SW 1271 (cell line): ENCODE results near the gene NOTCH3.
A peak's percentile ranks its signal among the peaks of the same experiment; 100 is the strongest.

Source experiments
- DNase-seq, 2 experiments: peaks; one replicate each; lab custom pipeline; 2025; lab: John Stamatoyannopoulos, UW

Gene NOTCH3

DNA sequence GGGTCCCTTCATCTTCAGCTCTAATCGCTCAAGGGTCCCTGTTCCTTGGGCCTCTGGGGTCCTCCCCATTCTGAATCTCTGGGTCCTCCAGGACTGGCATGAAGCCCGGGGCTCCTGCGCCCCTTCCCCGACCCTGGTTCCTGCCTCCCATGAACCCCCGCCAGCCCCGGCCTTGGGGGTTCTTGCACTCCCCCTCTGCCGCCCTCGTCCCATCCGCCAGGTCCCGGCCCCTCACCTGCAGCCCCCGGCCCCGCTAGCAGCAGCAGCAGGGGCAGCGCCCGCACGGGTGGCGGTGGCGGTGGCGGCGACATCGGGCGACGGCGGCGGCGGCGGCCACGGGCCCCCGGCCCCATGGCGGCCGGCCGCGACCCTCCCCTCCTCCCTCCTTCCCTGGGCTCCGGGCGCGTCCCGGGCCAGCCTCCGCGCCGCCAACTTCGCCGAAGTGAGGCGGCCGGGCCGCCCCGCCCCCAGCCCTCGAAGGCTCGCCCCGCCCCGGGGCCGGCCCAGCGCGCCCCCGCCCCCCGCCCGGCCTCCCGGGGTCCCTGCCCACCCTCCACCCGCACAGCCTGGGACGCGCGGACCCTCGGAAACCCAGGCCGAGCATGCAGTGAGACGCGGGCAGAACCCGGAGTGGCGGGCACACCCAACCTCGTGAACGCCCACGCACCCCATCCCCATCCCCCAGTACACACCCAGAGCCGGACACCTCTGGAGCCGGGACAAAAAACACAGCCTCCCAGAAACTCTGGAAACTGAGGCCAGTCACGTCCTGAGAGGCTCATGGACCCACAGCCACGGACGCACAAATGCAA is at the start of gene NOTCH3:
TSS of gene NOTCH3 (minus strand) at position 443 of the 812 bp plus-strand sequence. CDS start at position 353, 90 bp downstream.
- DNase-seq = no peak

DNA sequence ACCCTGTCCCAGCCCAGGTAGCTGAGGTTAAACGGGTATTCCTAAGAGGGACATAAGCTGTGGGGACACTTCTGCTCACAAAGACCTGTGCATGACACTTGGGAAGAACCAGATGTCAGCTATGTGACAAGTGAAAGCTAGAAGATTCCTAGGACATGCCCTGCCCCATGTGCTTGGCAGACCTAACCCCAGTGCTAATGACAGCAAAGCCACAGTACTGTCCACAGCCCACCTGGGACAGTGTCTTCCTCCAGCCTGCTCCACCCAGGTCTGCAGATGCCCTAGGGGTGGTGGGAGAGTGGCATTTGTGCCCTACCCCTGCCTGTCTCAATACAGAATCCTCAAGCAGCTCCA is 49.8 kb upstream of the NOTCH3 start:
- DNase-seq = no peak

DNA sequence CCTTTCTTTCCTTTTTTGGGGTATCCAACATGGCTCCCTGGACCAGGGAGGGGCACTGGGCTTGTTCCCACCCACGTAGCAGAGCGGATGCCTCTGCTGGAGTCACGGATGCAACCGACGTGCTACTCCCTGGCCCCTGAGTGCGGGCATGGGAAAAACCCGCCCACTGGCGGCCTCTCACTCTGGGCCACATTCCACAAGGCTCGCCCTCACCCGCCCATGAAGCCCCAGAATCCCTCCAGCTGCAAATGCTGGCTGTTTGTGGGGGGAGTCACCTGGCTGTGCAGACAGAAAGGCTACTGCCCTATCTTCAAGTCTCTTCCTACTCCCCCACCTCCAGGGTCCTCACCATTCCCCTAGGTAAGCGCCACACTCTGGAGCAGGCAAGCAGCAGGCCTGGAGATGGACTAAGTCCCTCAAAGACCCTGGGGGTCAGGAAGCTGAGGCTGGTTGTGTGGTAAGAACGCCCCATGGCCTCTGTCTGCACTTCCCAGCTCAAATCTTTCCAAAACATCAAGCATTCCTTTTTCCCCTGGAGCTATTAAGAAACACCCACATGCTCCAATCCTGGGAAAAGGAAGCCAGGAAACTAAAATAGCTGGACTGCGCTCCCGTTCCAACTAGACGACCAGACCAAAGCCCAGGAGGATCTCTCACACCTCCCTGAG is 49.3 kb upstream of the NOTCH3 start:
- no peak for DNase-seq

DNA sequence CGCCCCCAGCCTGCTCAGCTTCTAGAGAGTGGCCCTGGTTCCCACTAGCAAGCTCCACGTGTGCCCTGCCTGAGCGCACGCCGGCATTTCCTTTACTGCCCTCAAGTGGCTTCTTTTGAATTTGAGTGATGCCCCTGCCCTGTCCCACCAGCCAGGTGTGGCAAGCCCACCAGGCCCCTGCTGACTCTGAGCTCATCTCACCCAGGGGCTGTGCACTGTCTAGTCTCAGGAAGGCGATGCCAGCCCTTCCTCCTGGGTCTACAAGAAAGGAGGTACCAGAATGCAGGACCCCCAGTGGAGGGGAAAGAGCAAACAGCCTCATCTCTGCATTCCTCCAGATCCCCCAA is 48.7 kb upstream of the NOTCH3 start:
- DNase-seq = no peak

DNA sequence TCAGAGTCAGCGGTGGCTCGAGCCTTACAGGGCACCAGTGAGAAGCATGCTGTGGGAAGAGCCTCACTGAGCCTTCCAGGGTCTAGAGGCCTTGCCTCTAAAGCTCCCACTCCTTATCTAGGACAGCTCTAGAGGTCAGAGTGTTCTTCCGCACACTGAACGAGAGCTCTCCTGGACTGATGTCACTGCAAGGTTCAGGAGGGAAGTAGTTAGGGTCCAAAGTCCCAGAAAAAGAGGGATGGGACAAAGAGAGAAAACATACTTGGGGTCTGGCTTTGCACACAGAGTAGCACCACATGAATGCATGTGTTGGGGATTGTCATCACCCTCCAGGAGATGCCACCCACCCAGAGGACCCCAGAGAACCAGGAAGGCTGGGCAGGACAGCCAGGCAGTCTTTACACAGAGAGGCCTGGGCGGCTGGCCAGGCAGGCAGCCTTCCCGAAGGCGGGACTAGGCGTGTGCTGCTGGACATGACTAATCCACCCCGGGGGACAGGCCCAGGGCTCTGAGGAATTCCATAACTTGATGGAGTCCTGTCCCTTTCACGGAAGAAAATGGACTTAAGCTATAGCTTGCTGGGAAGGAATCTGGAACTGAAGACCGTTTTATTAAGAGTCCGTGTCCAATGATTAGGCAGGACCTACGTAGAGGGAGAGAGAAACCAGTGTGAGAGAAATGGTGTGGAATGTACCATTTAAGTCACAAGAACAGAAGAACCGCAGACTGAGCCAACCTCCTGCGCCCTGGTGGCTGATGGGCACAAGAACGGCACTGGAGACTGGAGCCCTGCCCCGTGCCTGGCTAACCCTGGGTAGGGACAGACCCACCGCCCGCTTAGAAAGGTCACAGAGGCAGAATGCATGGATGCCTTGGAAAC is 48.1 kb upstream of the NOTCH3 start:
- peak; percentile 17 to 63 for DNase-seq

DNA sequence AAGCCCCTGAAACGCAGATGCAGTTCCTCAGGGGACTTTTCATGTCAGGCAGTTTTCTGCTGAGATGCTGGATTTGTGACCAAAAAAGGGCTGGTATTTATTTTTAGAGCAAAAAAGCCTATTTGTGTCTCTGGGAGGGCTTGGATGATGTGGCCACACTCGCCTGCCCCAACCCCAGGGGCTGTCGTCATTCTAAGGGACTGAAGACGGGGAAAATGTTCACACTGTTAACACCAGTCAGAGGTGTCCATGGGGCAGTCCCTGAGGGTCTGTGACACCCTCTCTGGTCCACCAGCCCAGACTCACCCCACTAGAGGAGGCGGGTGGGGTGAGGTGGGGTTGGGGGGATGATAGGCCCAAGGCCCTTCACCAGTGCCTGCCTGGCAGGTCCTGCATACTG is 47.3 kb upstream of the NOTCH3 start:
- no peak for DNase-seq

DNA sequence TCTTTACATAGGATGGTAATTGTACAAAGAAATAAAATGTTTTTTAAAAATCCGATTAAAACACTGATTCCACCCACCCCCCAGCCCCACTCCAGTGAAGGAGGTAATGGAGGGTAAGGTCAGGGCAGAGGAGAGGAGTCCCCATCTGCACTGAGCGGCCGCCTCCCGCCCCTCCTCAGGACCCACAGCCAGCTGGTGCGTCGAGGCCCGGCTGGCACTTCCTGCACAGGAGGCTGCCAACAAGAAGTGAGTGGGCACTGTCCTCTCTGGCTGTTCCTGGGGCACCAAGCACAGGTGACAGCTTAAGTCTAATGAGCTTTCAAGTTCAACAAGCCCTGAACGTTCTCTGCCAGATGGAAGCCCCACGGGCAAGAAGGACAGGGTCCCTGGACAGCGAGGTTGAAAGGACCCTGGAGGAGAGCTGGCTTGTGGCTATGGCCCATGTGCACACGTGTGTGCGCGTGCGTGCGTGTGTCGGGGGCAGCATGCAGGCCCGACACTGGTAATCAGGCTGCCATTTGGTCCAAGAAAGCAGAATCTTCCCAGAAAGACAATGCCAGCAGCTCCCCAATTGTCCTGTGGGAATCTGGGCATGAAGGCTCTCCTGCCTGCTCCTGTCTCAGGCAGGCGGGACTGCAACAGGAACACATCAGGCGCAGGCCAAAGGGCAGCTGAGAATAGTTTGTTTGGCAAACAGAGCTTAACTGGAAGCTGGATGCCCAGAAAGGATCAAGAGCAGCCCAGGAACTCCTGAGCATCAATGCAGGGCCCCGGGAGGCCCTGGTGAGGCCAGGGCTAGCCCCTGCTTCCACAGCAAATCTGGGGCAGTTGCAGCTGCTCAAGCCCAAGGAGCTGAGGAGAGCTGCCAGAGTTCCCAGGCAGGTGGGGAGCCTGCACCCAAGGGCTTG is 46.6 kb upstream of the NOTCH3 start:
- no peak for DNase-seq

DNA sequence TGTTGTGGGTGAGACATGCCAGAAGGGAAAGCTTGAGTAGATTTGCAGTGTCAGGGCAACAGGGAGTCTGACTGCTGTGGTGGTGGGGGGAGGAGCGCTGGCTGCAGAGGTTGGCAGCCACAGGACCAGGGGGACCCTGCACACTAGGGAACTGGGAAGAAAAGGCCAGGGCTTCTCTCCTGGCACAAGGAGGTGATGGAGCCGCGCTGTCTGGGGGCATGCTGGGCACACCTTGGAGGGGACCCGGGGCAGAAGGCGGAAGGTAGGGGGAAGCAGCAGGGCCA is 45.3 kb upstream of the NOTCH3 start:
- DNase-seq = no peak

DNA sequence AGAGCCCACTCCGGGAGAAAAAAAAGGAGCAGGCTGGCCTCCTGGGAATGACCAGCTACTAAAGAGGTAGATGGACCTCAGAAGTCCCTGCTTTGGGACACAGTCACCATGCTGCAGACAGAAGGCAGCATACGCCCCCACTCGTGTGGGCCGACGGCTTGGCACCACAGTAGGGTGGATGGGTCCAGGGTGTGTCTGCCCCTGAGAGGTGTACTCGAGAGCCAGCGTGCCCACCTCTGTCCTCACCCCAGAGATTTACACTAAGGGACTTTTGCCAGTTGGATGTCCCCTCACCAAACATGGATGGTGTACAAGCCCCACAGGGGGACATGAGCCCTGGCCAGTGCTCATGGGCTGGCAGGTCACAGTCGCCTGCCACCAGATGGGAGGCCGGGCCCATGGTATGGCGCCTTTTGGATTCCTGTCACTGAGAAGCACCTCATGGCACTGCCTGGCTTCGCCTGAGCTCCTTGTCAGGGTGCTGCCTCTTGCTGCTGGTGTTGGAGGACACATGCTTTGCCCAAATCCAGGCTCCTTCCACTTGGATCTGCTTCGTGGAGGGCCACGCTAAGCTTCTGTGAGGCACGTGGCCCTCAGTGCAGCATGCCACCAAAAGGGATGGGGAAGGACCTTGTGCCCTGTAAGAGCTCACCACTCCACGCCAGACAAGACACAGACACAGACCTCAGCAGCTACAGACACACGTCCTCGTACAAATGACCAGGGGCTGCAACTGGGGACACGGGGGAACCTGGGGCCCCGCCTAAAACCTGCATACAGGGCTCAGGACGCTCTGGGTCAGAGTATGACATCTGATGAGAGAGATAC is 44.8 kb upstream of the NOTCH3 start:
- no peak for DNase-seq

DNA sequence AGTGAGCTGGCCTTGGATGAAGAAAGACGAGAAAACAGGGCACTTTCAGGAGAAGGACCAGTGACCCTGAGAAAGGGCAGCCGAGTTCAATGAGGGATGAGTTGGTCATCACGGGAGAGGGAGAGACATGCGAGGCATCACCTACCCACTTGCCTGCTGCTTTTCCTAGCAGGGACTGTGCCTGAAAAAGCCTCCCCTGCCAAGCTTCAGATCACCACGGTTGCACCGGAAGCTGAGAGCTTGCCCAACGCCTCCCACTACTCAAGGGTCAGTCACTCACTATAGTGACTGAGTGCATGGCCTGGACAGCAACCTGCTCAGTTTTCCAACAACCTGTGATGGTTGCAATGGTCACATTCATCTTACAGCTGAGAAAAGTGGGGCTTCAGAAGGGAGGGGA is 44.0 kb upstream of the NOTCH3 start:
- no peak for DNase-seq

DNA sequence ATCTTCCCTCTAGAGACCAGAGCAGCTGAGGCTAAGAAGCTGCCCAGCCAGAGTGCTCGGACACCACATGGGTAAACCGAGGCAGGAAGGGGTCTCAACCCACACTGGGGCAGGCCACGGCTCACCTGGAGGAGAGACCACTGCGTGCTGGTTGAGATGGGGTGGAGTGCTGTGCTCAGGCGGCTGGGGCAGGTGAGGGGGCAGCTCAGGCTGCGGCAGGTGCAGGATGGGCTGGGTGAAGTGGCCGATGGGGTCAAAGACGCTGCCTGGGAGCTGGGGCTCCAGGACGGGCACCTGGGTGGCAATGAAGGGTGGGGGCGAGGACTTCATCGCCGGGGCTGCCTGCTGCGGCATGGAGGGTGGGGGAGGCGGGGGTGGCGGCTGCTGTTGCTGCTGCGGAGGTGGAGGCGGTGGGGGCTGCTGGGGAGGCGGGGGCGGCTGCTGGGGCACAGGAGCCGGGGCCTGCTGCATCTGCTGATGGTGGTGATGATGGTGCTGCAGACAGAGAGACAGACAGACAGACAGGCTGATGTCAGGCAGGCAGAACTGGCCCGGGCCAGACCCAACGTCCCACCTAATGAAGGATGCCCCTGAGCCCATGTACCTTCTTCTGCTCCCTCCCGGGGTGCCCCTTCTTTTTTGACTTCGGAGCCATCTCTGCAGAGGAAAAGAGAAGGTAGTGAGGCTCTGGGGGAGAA is 43.5 kb upstream of the NOTCH3 start:
- no peak for DNase-seq

DNA sequence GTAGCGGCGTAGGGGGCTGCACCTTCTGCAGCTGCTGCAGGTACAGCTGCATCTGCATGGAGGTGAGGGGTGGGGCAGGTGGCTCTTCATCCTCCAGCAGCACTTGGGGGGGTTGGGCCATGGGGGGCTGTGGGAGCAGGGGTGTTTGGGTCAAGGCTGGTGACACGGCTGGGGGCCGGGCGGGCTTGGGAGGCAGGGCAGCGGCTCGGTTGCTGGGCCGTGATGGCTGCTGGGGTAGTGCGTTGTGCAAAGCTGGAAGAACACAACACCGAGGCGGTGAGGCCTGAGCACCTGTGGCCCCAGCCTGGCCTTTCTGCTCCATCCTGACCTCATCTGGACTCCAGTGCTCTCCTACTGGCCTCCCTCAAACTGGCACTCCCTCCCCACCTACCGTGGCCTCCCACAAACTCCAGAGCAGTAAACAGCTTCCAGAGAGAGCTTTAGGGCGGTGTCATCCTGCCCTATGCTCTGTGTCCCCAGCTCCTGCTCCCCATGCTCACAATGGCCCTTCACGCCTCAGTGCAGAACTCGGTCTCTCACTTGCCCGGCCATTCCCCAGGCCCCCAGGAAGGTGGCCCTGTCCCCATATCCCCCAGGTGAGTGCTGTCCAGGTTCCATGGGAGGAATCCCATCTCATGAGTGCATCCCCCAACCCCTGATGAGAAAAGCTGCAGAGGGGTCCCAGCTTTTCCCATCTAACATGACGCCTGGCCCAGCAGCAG is 42.6 kb upstream of the NOTCH3 start:
- DNase-seq = no peak

DNA sequence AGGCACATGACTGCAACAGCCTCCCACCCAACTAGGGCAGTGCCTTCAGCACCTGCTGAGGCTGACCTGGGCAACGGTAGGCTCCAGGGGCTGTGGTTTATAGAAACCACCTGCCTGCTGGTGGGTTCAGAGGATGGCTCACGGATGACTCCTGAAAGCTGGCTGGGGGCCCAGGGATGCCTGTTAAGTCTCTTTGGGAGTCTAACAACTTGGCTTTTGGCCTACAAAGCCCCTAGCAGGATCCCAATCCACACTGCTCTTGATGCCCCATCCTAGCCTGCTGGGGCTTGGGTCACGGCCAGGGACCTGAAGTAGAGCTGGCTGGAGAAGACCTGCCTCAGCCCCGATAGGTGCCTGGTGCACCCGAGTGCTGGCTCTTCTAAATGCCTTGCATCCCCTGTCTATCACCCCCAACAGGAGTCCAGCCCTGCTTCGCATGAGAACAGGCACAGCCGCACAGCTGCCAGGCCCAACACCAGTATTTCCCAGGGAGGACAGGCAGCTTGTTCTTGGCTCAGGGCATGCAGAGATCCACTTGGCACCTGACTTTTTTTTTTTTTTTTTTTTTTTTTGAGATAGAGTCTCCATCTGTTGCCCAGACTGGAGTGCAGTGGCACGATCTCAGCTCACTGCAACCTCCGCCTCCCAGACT is 40.6 kb upstream of the NOTCH3 start:
- DNase-seq = no peak

DNA sequence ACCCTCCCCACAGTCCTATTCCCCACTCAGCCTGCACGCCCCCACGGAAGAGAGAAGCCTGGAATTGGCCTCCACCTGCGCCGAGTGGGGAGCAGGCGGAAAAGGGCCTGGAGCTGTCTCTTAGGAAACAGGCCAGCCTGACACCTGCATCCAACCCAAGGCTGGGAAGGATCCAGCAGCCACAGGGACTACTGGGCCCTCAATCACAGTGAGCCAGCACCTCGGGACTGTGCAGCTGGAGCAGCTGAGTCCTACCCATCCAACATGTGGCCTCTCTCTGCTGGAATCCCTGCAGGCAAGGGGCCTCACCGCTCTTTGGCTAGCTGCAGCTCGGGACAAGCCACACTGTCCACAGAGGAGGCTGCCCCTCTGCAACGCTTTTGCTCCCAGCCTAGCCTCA is 39.7 kb upstream of the NOTCH3 start:
- no peak for DNase-seq

DNA sequence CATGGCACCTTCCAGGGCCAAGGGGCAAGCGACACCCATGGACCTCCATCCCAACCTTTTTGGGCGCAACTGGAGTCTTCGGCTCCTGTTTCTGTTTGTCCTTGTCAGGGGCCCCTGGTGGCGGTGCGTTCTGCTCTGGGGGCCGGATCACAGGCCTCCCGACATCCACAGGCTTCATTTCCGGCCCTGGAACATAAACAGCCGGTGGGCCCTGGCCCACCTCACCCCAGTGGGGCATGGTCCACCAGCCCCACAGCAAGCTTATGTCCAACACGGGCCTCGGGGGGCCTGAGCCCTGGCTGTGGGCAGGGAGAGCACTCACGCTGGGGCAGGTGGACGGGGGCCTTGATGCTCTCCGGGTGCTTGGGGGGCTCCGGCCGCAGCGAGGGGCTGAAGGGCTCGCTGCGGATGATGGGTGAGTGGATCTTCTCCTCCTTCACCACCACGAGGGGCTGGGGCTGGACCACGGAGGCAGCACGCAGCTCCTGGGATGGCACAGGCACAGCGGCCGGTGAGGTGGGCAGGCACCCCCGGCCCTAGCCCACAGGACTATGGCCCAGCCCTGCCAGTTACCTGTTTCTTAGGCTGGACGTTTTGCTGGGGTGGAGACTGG is 38.6 kb upstream of the NOTCH3 start:
- DNase-seq = no peak

DNA sequence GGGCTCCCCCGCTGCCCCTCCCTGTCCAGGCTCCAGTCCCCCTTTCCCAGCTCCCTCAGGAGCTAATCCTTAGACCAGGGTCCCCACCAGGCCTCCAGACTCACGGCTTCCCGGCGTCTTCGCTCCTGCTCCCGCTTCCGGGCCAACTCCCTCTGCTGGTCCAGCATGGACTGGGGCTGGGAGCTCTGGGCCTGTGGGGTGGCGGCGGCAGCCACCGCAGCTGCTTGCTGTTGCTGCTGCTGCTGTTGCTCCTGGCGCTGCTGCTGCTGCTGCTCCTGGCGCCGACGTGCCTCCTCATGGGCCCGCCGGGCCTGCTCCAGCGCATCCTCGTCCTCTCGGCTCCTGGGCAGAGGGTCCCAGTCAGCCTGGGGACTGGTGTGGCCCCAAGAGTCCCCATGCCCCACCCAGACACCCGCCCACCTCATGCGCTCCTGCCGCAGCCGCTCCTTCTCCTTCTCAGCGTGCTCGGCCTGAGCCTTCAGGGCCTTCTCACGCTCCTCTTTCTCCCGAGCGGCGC is 37.9 kb upstream of the NOTCH3 start:
- DNase-seq = no peak

DNA sequence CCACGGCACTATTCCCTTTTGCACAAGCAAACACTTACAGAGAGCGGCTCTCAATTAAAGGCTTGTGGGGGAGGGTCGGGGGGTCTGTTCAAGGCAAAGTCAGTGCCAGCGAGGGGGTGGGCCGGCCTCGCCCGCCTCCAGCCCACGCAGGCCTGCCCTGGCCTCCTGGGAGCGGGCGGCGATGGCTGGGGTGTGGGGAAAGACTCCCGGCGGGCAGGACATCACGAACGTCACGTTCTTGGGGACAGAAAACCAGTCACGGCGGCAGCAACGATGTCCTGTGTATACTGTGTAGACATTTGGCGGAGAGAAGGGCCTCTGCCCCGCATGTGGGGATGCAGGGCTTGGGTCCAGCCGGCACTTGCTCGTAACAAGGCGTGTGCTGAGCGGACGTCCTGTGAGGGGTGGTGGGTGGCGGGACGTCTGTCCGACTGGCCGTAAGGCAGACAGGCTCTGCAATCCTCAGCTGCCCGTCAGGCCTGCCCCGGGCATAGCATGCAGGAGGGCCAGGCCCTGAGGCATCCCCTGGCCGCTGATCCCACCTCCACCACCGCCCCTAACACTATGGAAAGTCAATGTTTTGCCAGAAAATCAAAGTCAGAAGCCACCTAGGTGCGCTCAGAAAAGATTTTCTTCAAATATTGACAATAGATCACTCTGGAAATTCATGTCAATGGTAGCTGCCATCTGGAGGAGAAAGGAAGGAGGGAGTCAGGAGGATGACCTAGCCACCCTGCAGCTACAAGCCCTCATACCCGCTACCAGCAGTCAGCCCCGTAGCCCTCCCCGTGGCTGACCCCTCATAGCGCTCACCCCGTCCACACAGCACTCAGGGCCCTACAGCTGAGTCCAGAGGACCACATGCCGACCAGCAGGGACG is 37.2 kb upstream of the NOTCH3 start:
- DNase-seq = no peak

DNA sequence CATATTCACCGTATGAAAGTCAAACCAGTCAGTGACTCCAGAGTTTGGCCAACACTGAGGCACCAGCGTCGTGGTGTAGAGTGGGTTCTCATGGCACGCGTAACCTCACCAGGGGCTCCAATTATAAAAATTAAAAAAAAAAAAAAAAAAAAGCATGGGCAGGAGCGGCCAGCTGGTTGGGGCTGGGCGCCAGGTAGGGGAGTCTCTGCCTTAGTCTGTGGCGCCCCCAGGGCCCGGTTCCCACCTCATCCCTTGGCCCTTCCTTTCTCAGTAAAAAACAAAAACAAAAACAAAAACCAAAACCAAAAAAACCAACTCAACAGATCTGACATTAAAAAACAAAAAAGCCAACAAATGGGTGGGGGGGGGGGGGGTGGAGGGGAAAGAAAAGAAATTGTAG is 36.1 kb upstream of the NOTCH3 start:
- no peak for DNase-seq
